Ishikawa (cell line): ENCODE measurements around the gene LZTS2.

ENCODE experiments used
- CEBPB ChIP-seq: IDR thresholded peaks from 2 replicates; pipeline ENCODE4 v1.6.1; 2012
- CREB1 ChIP-seq: IDR thresholded peaks from 2 replicates; pipeline ENCODE4 v1.6.1; 2012; ENCODE audit warnings: low read depth
- EGR1 ChIP-seq: IDR thresholded peaks from 2 replicates; pipeline ENCODE4 v1.6.1; 2012
- EP300 ChIP-seq: IDR thresholded peaks from 2 replicates; pipeline ENCODE4 v1.6.1; 2012; ENCODE audit warnings: borderline replicate concordance
- FOXM1 ChIP-seq: IDR thresholded peaks from 2 replicates; pipeline ENCODE4 v1.6.1; 2012; ENCODE audit warnings: low read depth, borderline replicate concordance
- NFIC ChIP-seq: IDR thresholded peaks from 2 replicates; pipeline ENCODE4 v1.6.1; 2012
- RAD21 ChIP-seq: IDR thresholded peaks from 2 replicates; pipeline ENCODE4 v1.6.1; 2012; ENCODE audit warnings: low read depth
- TAF1 ChIP-seq: IDR thresholded peaks from 2 replicates; pipeline ENCODE4 v1.6.1; 2012; ENCODE audit warnings: low read depth, mild to moderate bottlenecking
- TCF12 ChIP-seq: IDR thresholded peaks from 2 replicates; pipeline ENCODE4 v1.6.1; 2012; ENCODE audit warnings: low read depth
- TEAD4 ChIP-seq: IDR thresholded peaks from 2 replicates; pipeline ENCODE4 v1.6.1; 2012
- YY1 ChIP-seq: IDR thresholded peaks from 2 replicates; pipeline ENCODE4 v1.6.1; 2012; ENCODE audit warnings: low read depth
- ZBTB7A ChIP-seq: IDR thresholded peaks from 2 replicates; pipeline ENCODE4 v1.6.1; 2012; ENCODE audit warnings: low read depth
- TF ChIP-seq, protein P1 (sequence below): IDR thresholded peaks from 2 replicates; pipeline ENCODE4 v1.6.1; 2012; ENCODE audit warnings: low read depth, mild to moderate bottlenecking
- TF ChIP-seq, protein P2 (sequence below): IDR thresholded peaks from 2 replicates; pipeline ENCODE4 v1.6.1; 2012
- TF ChIP-seq, protein P3 (sequence below): IDR thresholded peaks from 2 replicates; pipeline ENCODE4 v1.6.1; 2012

The LZTS2 gene

DNA sequence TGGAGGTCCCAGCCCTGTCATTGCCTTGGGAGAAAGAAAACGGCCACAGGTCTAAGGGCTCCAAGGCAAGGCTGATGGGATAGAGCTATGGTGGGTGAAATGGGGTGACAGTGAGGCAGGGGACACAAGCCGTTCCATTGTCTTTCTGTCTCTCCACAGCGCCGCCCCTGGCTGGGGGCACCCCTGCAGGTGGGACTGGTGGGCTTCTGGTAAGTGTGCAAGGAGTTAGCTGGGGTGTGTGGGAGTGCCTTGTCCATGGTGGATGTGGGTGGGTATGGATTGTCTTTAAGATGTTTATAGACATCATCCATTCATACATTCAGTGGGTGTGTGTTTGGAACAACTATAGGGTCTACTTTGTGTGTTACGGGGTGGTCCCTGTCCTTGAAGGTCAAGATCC, 38.9 kb downstream of the LZTS2 start:
- TF ChIP-seq TEAD4 = no peak
- TF ChIP-seq CREB1 = no peak
- no peak for TF ChIP-seq TAF1
- no peak for TF ChIP-seq YY1
- TF ChIP-seq FOXM1 = no peak
- TF ChIP-seq TCF12 = no peak
- TF ChIP-seq, protein P1, sequence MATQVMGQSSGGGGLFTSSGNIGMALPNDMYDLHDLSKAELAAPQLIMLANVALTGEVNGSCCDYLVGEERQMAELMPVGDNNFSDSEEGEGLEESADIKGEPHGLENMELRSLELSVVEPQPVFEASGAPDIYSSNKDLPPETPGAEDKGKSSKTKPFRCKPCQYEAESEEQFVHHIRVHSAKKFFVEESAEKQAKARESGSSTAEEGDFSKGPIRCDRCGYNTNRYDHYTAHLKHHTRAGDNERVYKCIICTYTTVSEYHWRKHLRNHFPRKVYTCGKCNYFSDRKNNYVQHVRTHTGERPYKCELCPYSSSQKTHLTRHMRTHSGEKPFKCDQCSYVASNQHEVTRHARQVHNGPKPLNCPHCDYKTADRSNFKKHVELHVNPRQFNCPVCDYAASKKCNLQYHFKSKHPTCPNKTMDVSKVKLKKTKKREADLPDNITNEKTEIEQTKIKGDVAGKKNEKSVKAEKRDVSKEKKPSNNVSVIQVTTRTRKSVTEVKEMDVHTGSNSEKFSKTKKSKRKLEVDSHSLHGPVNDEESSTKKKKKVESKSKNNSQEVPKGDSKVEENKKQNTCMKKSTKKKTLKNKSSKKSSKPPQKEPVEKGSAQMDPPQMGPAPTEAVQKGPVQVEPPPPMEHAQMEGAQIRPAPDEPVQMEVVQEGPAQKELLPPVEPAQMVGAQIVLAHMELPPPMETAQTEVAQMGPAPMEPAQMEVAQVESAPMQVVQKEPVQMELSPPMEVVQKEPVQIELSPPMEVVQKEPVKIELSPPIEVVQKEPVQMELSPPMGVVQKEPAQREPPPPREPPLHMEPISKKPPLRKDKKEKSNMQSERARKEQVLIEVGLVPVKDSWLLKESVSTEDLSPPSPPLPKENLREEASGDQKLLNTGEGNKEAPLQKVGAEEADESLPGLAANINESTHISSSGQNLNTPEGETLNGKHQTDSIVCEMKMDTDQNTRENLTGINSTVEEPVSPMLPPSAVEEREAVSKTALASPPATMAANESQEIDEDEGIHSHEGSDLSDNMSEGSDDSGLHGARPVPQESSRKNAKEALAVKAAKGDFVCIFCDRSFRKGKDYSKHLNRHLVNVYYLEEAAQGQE = no peak
- TF ChIP-seq EP300 = no peak
- TF ChIP-seq RAD21 = no peak
- TF ChIP-seq NFIC = no peak
- TF ChIP-seq, protein P2, sequence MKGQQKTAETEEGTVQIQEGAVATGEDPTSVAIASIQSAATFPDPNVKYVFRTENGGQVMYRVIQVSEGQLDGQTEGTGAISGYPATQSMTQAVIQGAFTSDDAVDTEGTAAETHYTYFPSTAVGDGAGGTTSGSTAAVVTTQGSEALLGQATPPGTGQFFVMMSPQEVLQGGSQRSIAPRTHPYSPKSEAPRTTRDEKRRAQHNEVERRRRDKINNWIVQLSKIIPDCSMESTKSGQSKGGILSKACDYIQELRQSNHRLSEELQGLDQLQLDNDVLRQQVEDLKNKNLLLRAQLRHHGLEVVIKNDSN = no peak
- TF ChIP-seq, protein P3, sequence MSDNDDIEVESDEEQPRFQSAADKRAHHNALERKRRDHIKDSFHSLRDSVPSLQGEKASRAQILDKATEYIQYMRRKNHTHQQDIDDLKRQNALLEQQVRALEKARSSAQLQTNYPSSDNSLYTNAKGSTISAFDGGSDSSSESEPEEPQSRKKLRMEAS = no peak
- TF ChIP-seq CEBPB = no peak
- no peak for TF ChIP-seq ZBTB7A
- TF ChIP-seq EGR1 = no peak

DNA sequence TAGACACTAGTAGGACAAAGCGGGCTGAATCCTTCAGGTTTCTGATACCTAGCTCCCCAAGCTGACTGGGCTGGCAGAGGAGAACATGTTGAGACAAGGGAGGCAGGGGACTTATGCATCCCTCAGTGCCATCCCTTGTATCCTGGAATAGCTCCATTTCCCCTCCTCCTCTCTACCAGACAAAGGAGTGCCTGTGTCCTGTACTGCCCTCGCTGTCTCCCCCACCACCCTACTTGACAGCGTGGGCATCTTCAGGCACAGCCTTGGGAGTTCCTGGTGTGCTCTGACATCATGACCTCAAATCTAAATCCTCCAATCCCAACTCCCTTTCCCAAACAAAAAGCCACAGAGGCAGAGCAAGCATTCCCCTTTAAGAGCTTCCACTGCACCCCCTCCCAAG, 40.5 kb downstream of the LZTS2 start:
- no peak for TF ChIP-seq TAF1
- TF ChIP-seq NFIC = no peak
- no peak for TF ChIP-seq ZBTB7A
- TF ChIP-seq RAD21 = no peak
- no peak for TF ChIP-seq EGR1
- no peak for TF ChIP-seq TCF12
- no peak for TF ChIP-seq FOXM1
- TF ChIP-seq, protein P2 = no peak
- TF ChIP-seq EP300 = no peak
- TF ChIP-seq, protein P3 = no peak

DNA sequence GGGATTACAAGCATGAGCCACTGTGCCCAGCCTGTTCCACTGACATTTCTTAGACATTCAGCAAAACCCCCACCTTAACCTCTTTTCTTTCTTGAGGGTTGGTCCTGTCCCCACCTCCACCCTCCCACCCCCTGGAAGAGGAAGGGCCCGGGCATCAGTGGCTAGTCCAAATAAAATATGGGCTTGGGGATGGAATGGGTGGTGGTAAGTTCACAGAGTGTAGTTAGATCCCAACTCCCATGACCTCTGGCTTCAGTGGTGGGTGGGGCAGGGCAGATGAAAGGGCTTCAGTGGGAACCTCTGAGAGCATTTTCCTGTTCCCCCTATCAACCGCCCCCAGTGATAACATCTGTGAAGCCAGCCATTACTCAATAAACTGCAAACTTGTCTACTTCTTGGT, 41.2 kb downstream of the LZTS2 start:
- TF ChIP-seq ZBTB7A (no peak), TCF12 (no peak)

DNA sequence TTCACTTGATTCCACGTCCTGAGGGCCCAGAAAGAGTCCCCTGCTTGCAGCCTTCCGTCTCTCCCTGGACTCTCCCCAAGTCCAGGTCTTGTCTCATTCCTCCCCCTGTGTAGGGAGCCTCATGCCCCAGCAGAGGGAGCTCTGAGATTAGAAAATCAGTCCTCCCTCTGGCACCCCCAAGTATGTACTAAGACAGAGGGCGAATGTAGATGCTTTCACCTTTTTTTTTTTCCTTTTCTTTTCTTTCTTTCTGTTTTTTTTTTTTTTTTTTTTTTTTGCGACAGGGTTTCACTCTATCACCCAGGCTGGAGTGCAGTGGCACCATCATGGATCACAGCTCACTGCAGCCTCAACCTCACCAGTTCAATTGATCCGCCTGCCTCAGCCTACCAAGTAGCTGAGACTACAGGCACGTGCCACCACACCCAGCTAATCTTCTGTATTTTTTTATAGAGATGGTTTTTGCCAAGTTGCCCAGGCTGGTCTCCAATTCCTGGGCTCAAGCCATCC, 41.7 kb downstream of the LZTS2 start:
- TF ChIP-seq RAD21 (peak; percentile 94), ZBTB7A (no peak)

DNA sequence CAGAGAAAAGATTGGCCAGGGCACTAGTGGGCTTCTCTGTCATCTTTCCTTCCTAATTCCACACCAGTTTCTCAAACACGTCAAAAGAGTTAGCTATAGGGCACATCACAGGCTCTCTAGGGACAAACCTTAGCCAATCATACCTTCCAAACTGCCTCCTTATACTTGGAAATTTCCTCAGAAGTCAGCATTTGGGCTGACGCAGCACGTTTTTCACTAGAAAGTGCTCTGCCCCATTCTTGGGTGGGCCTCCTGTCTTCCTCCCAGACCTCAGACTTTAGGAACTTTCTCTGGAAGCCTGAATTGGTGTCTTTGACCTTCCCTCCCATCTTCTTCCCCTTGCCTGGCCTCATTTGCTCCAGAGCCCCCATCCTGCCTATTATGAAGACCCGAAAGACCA, 42.5 kb downstream of the LZTS2 start:
- TF ChIP-seq, protein P3 = no peak
- TF ChIP-seq YY1 (no peak), ZBTB7A (no peak), NFIC (no peak), TEAD4 (no peak)

DNA sequence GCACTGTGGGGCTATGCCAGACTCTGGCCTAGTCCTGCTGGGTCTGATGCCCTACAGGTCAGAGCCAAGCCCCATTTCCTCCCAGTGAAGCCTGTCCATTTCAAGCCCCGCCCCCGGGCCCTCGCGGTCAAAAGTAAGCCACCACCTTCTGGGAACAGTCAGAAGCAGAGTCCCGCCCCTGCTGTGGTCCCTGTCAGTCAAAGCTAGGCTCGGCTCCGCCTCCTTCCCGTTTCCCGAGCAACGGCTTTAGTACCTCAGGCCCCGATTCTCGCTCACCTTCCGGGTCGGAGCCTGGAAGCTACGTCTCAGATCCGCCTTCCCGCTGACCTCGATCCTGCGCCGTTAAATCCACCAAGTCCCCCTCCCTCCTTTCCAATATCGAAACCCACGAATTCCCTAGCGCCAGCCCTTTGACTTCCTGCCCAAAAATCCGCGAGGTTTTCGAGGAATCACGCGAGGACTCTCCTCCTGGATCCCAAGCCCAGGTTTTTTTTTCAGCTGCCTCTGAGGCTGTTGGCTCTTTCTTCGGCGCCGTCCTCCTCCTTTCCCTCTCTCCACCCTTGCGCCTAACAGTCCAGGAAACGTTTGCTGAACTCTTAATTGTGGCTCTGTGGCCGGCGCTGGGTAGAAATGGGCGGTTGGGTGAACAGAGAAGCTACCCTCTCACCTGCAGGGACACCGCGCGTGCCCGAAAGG, 43.2 kb downstream of the LZTS2 start:
- TF ChIP-seq TCF12 = no peak
- TF ChIP-seq CREB1 = no peak
- 0 out of 2 replicates have a peak, but pooled peaks have one; percentile 46 for TF ChIP-seq TEAD4
- no peak for TF ChIP-seq ZBTB7A
- TF ChIP-seq, protein P2 = no peak
- TF ChIP-seq FOXM1 = no peak
- TF ChIP-seq, protein P3 = peak; percentile 18; the same call in 1 of the 2 replicates
- TF ChIP-seq TAF1 = peak; percentile 65

DNA sequence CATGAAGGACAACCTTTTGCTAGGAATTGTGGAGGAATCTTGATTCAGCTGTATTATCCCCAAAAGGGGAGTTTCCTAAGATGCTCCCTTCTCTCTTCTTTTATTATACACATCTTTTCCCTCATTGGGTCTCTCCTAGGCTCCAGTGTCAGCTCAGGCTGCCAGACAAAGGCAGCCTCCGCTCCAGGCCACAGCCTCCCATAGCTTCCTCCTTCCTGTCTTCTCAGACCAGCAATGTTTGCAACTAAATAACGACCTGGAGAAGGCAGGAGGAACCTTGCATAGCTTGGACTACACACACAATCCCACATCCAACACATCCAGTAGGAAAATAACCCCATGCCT, 43.7 kb downstream of the LZTS2 start:
- TF ChIP-seq, protein P3 = no peak
- TF ChIP-seq, protein P1 = no peak
- no peak for TF ChIP-seq EGR1
- TF ChIP-seq TCF12 = no peak
- TF ChIP-seq ZBTB7A = no peak
- TF ChIP-seq, protein P2 = no peak
- no peak for TF ChIP-seq FOXM1
- TF ChIP-seq NFIC = no peak
- TF ChIP-seq TEAD4 = no peak
- TF ChIP-seq CEBPB = no peak
- TF ChIP-seq EP300 = no peak
- no peak for TF ChIP-seq RAD21
- no peak for TF ChIP-seq CREB1
- TF ChIP-seq YY1 = no peak
- no peak for TF ChIP-seq TAF1
